ENCODE data around the gene ZNF473. TPM values are rescaled to one million over a fixed set of nuclear protein-coding genes. Genes with fewer than 3 reads are reported as not detected.

ZNF473 gene
- total and polyA plus RNA-seq, 2 of the 13 experiments (the other 11 are each of a cell fraction or from before 2014, with no cell fraction given): 5.8 to 11.9 TPM

DNA sequence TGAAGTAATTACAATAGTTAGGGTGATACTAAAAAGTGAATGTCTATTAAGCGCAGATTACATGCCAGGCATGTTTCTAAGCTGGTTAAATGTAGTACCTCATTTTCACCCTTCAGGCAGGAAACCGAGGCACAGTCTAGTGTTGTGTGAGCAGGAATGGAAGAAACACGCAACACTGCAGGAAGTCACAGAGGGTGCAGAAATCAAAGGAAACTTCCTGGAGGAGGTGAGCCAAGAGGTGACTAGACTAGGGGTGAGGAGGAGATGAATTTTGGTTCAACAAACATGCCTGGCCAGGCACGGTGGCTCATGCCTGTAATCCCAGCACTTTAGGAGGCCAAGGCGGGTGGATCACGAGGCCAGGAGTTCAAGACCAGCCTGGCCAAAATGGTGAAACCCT lies 41.8 kb downstream of the ZNF473 start:
- 19% methylated on average over 6 of the region's 6 CpGs for WGBS (ENCODE audit: low lambda C conversion rate)
- intact Hi-C loops (cut with micrococcal nuclease; ENCODE audit: unreplicated experiment) (no loop called here), in situ Hi-C loops (cut with HindIII; ENCODE audit: extremely low pct_ligation_motif_present, low pct_unique_long_range_greater_than_20kb) (no loop called here)
- H3K36me3 ChIP-seq (replicated peaks in 1 of 2; ENCODE audit: control insufficient read depth in 1 of 2, insufficient read depth in 2 of 2, low read length in 2 of 2): no peaks in the 10 kb centered on the region
- FAIRE-seq: no peak
- H3K9ac ChIP-seq (ENCODE audit: insufficient read depth, low read depth, low read length): no peak overlapping the region
- H4K20me1 ChIP-seq (ENCODE audit: insufficient read depth, low read length): no peaks in the 10 kb centered on the region
- BruUV-seq (replicated peaks): no TSS peak
- no peaks in the 10 kb centered on the region for H3K79me2 ChIP-seq (ENCODE audit: insufficient read depth, low read length)
- H3K27me3 ChIP-seq (ENCODE audit: control insufficient read depth in 1 of 2, insufficient read depth in 2 of 2, low read length in 2 of 2): peaks cover 2 to 10% of the 10 kb centered on the region in 2 experiments; a peak in 3 of 5 replicates
- ATAC-seq: no peak
- no peak overlapping the region for H3K4me3 ChIP-seq (replicated peaks in 1 of 3; ENCODE audit: insufficient read depth in 1 of 3, low read depth in 2 of 3, low read length in 3 of 3)
- H3K4me2 ChIP-seq (ENCODE audit: low read depth, low read length): no peak overlapping the region
- H3K9me3 ChIP-seq (ENCODE audit: low read length): no peaks in the 10 kb centered on the region
- no peak for DNase-seq (ENCODE audit: low spot score)
- no peaks in the 10 kb centered on the region for H3K4me1 ChIP-seq (ENCODE audit: insufficient read depth, low read length)
- no peak overlapping the region for H2AFZ ChIP-seq (ENCODE audit: low read length)
- ChIA-PET POLR2A (no interaction called here), CTCF (ENCODE audit: low intra/inter-chr PET ratio, low total read pairs) (no interaction called here)
- no peak overlapping the region for H3K27ac ChIP-seq (ENCODE audit: extremely low read length, insufficient read depth, low read length)
- TF ChIP-seq PRPF4 (IDR thresholded peaks at IDR 0.05; ENCODE audit: low read depth, low read length, poor library complexity, severe bottlenecking) (no peak), NKX3-1 (CRISPR knock-in tag; IDR thresholded peaks at IDR 0.05) (no peak), ZNF180 (CRISPR knock-in tag; IDR thresholded peaks at IDR 0.05; ENCODE audit: borderline replicate concordance, low read depth) (no peak)
- TF ChIP-seq, protein P1, sequence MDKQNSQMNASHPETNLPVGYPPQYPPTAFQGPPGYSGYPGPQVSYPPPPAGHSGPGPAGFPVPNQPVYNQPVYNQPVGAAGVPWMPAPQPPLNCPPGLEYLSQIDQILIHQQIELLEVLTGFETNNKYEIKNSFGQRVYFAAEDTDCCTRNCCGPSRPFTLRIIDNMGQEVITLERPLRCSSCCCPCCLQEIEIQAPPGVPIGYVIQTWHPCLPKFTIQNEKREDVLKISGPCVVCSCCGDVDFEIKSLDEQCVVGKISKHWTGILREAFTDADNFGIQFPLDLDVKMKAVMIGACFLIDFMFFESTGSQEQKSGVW (CRISPR knock-in tag; IDR thresholded peaks at IDR 0.05; ENCODE audit: borderline replicate concordance): no peak
- TF ChIP-seq, protein P2, sequence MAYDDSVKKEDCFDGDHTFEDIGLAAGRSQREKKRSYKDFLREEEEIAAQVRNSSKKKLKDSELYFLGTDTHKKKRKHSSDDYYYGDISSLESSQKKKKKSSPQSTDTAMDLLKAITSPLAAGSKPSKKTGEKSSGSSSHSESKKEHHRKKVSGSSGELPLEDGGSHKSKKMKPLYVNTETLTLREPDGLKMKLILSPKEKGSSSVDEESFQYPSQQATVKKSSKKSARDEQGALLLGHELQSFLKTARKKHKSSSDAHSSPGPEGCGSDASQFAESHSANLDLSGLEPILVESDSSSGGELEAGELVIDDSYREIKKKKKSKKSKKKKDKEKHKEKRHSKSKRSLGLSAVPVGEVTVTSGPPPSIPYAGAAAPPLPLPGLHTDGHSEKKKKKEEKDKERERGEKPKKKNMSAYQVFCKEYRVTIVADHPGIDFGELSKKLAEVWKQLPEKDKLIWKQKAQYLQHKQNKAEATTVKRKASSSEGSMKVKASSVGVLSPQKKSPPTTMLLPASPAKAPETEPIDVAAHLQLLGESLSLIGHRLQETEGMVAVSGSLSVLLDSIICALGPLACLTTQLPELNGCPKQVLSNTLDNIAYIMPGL (CRISPR knock-in tag; IDR thresholded peaks at IDR 0.05; ENCODE audit: borderline replicate concordance in 1 of 2, low read depth in 1 of 2): no peak
- TF ChIP-seq, protein P3, sequence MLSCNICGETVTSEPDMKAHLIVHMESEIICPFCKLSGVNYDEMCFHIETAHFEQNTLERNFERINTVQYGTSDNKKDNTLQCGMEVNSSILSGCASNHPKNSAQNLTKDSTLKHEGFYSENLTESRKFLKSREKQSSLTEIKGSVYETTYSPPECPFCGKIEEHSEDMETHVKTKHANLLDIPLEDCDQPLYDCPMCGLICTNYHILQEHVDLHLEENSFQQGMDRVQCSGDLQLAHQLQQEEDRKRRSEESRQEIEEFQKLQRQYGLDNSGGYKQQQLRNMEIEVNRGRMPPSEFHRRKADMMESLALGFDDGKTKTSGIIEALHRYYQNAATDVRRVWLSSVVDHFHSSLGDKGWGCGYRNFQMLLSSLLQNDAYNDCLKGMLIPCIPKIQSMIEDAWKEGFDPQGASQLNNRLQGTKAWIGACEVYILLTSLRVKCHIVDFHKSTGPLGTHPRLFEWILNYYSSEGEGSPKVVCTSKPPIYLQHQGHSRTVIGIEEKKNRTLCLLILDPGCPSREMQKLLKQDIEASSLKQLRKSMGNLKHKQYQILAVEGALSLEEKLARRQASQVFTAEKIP (CRISPR knock-in tag; IDR thresholded peaks at IDR 0.05; ENCODE audit: borderline replicate concordance): no peak
- TF ChIP-seq, protein P4, sequence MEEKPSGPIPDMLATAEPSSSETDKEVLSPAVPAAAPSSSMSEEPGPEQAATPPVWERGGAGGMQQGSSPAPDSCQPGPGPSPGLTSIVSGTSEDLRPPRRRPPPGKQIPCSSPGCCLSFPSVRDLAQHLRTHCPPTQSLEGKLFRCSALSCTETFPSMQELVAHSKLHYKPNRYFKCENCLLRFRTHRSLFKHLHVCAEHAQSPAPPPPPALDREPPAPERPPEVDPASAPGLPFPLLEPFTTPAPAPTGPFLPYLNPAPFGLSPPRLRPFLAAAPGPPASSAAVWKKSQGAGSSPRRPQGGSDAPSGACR (CRISPR knock-in tag; IDR thresholded peaks at IDR 0.05): no peak
- TF ChIP-seq, protein P5, sequence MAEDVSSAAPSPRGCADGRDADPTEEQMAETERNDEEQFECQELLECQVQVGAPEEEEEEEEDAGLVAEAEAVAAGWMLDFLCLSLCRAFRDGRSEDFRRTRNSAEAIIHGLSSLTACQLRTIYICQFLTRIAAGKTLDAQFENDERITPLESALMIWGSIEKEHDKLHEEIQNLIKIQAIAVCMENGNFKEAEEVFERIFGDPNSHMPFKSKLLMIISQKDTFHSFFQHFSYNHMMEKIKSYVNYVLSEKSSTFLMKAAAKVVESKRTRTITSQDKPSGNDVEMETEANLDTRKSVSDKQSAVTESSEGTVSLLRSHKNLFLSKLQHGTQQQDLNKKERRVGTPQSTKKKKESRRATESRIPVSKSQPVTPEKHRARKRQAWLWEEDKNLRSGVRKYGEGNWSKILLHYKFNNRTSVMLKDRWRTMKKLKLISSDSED (CRISPR knock-in tag; IDR thresholded peaks at IDR 0.05): no peak
- TF ChIP-seq, protein P6, sequence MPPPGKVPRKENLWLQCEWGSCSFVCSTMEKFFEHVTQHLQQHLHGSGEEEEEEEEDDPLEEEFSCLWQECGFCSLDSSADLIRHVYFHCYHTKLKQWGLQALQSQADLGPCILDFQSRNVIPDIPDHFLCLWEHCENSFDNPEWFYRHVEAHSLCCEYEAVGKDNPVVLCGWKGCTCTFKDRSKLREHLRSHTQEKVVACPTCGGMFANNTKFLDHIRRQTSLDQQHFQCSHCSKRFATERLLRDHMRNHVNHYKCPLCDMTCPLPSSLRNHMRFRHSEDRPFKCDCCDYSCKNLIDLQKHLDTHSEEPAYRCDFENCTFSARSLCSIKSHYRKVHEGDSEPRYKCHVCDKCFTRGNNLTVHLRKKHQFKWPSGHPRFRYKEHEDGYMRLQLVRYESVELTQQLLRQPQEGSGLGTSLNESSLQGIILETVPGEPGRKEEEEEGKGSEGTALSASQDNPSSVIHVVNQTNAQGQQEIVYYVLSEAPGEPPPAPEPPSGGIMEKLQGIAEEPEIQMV (CRISPR knock-in tag; IDR thresholded peaks at IDR 0.05; ENCODE audit: low read depth): no peak
- TF ChIP-seq, protein P7, sequence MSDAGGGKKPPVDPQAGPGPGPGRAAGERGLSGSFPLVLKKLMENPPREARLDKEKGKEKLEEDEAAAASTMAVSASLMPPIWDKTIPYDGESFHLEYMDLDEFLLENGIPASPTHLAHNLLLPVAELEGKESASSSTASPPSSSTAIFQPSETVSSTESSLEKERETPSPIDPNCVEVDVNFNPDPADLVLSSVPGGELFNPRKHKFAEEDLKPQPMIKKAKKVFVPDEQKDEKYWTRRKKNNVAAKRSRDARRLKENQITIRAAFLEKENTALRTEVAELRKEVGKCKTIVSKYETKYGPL (CRISPR knock-in tag; IDR thresholded peaks at IDR 0.05): no peak
